CD4-positive, alpha-beta T cell treated with Interleukin-12 subunit alpha and Interleukin-12 subunit beta, for 1 hour (primary cell): ENCODE results near the gene CAMK4.
"Not testable (repeated sequence)": the region's sequence is repeated elsewhere in the genome, so short reads cannot be mapped to it uniquely, and the experiment has no call there.

Experiments used
- DNase-seq: peaks from one replicate; pipeline ENCODE4 v3.0.0-alpha.2; 2020

The CAMK4 gene

DNA sequence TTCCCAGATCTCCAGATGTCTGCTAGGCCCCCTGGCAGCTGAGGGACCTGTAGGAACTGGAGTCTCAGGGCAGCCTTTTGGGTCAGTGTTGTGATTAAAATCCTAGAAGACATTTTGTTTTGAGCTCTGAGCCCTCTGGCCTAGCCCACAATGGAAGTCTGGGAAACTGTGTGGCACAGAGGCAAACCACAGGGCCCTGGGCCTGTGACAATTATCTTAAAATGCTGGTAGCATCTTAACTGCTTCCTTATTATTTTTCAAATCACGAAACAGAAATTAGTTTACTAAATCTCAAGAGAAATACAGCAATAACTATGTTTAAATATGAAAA, 162.6 kb downstream of the CAMK4 start:
- DNase-seq: no peak

DNA sequence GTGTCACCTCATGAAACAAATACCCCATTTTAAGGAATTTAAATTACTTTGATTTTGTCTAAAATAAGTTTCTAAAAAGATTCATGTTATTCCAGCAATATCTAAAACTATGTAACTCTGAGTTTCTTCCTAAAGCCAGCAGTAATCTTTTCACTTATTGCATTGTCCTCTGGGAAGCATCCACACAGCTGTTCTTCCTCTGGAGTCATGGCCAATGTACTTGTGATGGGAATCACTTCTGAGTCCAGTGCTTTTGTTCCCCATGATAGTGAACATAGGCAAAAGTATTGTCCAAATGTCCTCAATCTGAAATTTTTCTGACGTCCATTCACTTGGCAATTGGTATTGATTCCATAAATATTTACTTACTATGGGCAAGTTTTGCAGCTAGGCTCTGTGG, 163.2 kb downstream of the CAMK4 start:
- DNase-seq: no peak

DNA sequence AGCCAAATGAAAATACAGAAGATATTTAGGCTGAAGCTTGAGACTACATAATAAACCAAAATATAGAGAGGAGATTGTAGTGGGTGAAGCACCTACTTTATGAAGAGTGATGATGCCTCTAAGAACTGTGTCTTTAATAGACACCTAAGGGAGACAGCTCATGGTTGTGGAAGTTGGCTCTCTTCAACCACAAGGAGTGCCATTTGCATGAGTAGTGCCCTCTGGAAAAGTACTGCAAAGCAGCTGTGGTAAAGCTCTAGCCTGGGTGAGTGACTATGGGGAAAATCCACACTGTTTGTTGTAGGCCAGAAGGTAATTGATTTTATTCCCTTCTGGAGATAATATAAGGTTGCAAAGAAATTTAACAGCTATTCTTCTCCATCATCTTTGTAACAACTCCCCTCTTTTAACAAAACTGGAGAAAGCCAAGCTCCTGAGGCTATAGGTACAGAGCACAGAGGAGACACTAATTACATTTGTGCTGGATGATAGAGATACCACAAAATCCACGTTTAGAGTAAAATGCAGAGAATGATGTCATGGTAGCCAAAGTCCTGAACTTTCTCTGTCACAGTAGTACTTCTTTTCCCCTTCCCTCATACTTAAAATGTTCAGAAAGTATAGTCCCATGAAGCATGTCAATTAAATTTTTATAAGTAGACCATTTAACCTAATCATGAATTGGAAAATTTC, 165.4 kb downstream of the CAMK4 start:
- DNase-seq: no peak

DNA sequence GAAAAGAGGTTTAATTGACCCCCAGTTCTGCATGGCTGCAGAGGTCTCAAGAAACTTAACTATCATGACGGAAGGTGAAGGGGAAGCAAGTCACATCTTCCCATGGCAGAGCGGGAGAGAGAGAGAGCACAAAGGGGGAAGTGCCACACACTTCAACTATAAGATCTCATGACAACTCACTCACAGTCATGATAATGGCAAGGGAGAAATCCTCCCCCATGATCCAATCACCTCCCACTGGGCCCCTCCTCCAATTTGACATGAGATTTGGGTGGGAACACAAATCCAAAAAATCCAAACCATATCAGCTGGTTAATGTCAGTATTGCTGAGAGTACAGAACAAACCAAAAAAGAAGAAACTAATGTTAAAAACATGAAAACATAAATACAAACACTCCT, 168.0 kb downstream of the CAMK4 start:
- no peak for DNase-seq

DNA sequence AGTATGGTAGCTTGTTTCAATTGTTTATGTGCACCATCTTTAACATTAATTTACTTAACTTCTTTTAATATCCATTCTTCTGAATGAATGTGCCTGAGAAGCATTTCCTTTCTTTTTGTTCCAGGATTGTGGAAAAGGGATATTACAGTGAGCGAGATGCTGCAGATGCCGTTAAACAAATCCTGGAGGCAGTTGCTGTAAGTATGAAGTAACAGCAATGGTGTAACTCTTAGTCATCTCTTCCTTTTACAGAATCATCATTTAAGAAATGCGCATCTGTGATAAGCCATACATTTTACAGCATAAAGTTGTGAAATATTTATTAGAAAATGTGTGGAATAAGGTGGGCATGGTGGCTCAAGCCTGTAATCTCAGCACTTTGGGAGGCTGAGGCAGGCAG, 170.4 kb downstream of the CAMK4 start:
- no peak for DNase-seq

DNA sequence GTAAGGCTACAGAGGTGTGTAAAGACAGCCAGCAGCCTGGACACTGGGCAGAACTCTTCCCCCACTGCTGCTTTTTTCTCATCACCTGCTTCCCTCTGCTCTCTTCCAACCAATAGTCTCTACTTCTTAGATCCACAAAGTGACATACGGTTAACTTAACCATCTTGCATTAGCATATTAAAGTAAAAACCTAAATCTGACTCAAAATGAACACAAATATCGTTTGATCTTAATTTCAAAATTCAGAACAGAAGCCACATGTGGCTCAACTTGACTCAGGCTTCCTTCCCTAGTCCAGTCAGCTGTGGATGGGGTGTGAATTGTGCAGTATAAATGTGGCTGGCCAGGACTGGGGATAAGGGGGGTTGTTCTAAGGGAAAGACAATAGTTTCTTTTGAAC, 173.8 kb downstream of the CAMK4 start:
- no peak for DNase-seq

DNA sequence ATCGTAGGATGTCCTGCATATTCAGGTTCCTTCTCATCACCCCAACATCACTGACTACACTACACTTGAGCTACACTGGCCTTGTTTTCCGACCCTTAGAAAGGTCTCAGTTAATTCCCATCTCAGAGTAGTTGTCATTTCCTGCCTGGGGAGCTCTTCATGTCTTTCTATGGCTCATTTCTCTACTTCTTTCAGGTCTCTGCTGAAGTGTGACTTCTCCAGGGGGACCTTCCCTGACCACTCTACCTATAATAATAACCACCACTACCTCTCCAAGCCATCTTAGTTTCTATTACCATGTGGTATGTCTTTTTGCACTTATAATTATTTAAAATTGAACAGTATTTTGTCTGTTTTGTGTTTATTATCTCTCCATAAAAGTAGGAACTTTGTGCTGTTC, 174.9 kb downstream of the CAMK4 start:
- DNase-seq: no peak

DNA sequence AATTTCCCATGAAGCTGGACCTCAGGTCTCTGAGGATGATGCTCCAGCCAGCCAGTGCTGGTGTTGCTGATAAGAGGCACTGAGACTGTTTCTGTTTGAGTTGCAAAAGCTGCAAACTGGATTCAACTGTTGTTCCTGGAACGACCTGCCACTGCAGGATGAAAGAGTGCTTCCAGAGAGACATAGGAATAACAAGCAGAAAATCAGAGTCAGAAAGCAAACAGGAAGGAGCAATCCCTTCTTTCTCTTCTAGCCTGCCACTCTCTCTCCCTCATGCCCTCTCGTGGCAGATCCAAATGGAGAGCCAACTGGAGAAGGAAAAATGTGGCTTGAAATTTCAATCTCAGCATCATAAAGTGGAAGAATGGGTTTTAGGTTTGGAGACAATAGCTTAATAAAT, 177.7 kb downstream of the CAMK4 start:
- no peak for DNase-seq

DNA sequence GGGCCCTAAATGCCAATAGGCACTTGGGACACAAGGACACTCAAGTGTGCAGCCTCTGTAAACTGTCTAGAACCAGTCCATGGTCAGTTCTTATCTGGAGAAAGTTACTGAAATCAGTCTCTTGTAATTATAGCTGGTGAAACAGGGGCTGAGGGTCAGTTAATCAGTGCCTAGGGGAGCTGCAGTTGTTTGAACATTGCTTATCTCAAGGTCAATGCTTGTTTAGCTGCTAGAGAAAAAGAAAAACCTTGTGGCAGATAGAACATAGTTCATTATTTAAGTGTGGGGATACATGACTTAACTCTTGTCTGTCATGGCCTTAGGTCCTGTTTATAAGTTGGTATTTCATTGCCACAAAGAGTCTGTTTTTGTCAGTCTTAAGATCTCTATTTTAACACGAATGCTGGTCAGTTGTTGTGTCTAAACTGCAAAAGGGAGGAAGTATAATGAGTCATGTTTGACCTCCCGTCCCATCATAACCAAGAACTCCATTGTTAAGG, 180.1 kb downstream of the CAMK4 start:
- no peak for DNase-seq

DNA sequence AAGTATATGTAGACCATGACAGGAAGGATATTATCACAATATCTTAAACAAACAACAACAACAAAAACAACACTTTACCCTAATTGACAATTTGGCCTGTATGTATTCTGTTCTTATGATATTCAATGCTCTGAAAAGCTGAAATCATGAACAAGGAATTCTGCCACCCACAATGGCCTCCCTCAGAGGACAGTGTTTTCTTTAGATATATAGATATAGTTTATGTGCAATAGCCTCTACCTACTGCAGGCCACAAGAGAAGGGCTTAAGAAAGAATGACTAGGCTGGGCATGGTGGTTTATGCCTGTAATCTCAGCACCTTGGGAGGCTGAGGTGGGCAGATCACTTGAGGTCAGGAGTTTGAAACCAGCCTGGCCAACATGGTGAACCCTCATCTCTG, 183.4 kb downstream of the CAMK4 start:
- DNase-seq: no peak

DNA sequence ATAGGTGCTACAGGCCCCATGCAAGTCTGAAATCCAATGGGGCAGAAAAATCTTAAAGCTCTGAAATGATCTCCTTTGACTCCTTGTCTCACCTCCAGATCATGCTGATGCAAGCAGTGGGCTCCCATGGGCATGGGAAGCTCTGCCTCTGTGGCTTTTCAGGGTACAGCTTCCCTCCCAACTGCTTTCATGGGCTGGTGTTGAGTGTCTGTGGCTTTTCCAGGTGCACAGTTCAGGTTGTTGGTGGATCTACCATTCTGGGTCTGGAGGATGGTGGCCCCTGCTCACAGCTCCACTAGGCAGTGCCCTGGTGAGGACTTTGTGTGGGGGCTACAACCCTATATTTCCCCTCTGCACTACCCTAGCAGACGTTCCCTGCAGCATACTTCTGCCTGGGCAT, 184.6 kb downstream of the CAMK4 start:
- no peak for DNase-seq

DNA sequence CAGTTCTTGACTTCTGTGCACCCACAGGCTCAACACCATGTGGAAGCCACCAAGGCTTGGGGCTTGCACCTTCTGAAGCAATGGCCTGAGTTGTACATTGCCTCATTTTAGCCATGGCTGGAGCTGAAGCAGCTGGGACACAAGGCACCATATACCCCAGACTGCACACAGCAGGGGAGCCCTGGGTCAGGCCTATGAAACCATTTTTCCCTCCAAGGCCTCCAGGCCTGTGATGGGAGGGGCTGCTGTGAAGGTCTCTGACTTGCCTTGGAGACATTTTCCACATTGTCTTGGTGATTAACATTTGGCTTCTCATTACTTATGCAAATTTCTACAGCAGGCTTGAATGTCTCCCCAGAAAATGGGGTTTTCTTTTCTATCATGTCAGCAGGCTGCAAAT, 185.1 kb downstream of the CAMK4 start:
- not testable (repeated sequence) for DNase-seq

DNA sequence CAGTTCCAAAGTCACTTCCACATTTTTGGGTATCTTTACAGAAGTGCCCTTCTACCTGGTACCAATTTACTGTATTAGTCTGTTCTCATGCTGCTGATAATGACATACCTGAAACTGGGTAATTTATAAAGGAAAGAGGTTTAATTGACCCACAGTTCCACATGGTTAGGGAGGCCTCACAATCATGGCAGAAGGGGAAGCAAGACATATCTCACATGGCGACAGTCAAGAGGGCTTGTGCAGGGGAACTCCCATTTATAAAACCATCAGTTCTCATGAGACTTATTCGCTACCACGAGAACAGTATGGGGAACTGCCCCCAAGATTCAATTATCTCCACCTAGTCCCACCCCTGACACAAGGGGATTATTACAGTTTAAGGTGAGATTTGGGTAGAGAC, 185.9 kb downstream of the CAMK4 start:
- not testable (repeated sequence) for DNase-seq

DNA sequence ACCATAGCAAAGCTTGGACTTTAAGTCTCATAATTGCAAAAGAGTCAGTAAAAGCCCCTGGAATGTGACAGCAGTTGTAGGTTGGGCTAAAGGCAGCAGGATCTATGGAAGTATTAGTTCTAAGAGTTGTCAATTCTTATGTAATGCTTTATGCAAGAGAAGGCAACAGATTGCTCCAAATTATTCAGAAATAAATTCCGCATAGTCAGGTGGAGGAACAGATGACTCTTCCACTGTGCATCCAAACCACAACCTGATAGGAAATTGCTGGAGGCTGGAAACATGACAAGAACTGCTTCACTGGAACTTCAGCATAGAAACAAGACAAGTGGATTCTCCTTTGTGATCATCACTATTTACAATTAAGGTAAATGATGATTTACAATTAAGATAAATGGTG, 187.1 kb downstream of the CAMK4 start:
- DNase-seq: no peak

DNA sequence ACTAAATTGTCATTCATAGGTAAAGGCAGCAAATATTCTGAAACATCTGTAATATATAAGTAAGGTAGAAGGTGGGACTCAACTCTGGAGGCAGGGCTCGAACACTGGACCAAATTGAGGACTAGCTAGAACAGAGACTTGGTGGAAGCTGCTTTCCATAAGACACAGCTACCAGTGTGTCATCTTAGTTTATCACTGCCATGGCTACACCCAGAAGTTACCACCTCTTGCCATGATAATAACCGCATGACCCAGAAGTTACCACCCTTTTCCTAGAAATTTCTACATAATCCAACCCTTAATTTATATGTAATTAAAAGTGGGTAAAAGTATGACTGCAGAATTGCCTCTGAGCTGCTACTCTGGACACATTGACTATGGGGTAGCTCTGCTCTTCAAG, 188.4 kb downstream of the CAMK4 start:
- no peak for DNase-seq

DNA sequence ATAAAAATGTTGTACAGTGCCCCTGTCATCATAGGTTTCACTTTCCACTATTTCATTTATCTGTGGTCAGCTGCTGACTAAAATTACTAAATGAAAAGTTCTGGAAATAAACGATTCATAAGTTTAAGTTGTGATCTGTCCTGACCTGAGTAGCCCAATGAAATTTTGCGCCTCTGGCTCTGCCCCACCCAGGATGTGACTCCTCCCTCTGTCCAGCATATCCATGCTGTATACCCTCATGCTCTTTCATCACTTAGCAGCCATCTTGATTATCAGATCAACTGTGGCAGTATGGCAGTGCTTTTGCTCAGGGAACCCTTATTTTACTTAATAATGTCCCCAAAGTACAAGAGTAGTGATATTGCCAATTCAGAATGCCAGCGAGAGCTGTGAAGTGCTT, 190.9 kb downstream of the CAMK4 start:
- DNase-seq: no peak

DNA sequence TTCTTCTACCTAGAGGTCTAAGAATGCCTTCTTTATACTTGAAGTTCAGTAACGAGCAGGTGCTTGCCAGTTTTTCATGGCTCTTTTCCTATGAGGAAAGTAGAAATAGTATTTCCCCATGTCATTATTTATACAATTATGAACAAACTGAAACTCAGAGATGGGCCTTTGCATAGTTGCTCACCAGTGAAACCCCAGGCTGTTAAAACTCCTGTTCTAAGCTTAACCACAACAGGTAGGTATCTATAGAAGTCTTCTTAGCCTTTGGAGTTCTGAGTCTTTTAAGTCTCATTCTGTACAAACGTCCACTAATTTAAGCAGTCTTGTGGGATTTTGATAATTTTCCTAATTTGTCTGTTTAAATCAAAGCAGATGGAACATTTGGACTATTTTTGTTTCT, 198.1 kb downstream of the CAMK4 start:
- no peak for DNase-seq

DNA sequence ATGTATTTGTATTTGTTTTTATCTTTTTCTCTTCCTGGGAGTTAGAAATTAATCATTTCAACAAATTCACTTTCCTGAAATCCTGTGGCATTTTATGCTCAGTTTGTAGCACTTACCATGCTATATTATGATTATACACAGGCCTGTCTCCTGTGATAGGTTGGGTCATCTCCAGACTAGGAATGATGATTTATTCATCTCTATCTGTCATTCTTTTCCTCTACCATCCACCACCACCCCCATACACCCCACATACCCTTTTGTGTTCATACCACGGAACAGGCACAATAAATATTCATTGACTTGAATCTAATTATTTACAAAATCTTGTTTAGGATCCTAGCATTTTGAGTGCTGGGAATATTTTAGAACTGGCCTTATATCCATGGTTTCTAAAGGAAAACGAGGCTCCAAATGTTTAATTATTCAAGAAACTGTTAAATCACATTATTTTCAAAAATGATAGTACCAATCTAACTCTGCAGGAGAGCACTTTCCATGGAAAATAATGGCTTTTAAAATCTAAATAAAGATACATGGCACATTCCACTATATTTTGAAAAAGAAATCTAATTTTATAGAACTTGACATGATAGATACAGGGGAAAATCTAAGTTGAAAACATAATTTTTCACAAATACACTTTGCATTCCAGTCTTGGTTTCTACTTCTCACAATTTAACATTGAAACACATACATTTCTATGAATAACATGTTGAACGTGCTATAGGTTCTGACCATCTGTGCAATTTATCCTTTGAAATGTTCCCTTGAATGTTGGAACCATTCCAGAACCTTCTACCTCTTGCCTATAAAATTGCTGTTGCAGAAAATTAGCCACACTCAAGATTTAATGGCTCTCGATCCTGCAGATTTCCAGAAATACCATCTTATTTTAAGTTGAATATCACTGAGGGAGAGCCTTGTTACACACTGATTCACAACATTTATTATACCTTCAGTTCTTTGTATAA, 198.8 kb downstream of the CAMK4 start:
- DNase-seq: no peak

DNA sequence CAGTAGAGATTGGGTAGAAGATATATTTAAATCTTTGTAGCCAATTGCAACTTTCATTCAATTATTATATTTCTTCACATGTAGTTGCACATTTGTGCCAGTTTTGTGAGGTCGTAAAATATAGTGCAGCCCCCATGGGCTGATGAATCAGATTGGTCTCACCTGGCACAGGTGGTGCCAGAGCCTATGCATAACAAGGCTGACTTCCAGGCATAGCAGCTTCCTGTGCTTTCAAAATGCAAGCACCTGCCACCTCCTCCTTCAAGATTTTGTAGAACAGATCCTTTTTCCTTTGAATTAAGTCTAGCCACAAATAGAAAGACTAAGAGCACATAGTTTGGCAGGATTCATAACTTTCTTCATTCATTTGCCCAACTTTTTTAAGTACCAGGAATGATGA, 201.0 kb downstream of the CAMK4 start:
- DNase-seq: no peak

DNA sequence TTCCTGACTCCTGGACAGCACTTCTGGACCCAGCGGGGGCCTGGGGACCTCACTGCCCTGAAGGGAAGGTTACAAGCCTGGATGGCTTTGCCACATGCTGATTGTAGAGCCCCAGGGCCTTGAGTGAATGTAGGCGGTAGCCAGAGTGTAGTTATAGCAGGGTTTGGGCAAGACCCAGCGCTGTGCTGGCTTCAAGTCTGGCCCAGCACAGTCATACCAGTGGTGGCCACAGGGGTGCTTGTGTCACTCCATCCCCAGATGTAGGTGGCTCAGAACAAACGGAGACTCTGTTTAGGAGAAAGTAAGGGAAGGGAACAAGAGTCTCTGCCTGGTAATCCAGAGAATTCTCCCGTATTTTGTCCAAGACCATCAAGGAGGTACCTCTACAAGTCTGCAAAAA, 203.6 kb downstream of the CAMK4 start:
- no peak for DNase-seq

DNA sequence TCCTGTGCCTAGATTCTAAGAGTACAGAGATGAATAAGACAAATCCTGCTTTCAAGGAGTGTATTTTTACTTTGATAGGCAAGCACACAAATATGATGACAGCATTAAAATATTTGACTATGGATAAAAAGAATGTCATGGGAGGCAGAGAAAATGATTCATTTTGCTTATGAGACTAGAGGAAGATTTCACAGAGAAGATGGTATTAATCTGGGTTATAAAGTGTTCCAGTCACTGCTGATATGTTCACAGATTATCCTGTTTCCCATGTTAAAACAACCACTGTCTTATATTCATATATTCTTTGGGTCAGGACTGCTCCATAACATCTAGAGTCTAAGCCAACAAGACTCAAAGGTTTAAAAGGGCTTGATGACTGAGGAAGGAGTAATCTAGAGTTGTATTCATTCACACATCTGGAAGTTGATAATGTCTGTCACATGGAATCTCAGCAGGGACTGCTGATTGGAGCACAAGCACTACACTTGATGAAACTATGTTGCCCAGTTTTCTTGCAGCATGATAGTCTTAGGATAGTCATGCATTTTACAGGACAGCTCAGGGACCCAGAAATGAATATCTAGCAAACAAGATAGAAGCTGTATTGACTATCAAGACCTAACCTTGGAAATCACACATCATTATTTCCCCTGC, 208.8 kb downstream of the CAMK4 start:
- DNase-seq: no peak

DNA sequence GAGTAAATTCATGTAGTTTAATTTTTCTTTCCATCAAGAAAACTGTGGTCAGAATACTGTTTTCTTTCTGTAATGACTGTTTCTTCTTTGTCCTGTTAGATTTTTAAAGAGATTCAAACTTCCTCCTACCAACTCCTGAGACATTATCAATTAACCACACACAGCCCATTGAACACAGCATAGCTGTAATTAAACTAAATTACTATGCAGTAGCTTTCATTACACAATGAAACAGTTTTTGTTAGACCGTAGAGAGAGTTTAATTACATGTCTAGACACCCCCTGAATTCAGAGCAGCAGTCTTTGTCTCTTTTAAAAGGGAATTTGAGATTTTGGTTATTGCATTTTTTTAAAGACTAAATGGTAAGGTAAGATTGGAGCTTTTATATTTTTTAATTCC, 210.6 kb downstream of the CAMK4 start:
- no peak for DNase-seq

DNA sequence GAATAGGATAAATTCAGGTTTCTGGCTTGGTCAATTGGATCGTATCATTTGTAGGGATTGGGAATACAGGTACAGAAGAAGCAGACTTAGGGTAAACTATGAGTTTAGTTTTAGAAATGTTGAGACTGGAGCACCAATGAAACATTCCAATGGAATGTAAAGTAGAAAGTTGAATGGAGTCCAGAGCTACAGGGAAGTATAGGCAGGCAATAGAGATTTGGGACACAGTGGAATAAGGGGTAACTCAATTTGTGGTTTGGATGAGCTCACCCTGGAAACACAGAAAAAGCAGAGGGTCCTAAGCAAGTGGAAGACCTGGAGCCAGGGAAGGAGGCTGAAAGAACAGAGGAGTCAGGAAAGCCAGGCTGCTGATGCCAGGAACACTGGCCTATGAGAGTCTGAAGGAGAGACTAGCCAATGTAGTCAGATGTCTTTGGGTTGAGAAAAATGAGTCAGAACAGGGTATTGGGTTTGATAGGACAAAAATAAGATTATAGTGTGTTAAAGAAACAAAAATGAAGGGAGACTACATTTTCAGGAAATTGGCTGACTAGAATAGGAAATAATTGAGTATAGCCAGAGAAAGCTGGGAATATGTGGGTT, 215.4 kb downstream of the CAMK4 start:
- no peak for DNase-seq
